Endothelial cell of hepatic sinusoid (primary cell): Measurements from ENCODE around the gene A2M.

Experiments used
- in situ Hi-C: cut with HindIII; loops from 2 replicates; pipeline ENCODE4 v1.10.0; 2017; ENCODE audit warnings: low sequenced_read_pairs

The A2M gene

DNA sequence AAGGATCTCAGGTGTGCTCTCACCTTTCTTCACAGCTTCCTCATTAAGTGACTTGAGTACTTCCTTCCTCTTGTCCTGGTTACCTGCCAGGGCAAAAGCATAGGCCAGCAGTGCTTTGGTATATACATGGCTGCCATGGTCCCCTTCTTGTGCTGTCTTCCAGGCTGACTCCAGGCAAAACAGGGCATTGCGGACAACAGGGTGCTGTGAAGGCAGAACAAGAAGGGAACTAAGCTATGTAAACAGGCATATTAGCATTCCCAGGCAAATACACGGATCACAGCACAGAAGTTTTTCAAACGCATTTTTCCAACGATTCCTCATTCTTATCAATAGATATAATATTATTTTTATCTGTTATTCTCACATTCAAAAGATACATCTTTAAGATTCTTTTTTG, 39.0 kb downstream of the A2M start:
- in situ Hi-C loops: no loop called here

DNA sequence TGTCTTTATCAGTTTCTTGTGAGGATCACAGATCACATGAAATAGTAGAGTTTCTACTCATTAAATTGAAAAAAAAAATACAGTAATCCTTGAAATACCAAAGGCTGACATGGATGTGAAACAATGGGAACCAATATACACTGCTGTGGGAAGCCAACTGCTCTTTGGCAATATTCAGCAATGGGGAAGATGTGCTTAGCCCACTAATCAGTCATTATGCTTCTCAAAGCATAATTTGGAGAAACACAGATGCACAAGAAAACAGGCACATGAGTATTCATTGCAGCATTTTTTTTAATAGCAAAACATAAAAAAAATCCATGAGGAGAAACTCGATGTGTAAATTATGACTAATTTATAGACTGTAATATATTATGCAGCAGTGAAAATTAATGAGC, 40.6 kb downstream of the A2M start:
- in situ Hi-C loops: no loop called here

DNA sequence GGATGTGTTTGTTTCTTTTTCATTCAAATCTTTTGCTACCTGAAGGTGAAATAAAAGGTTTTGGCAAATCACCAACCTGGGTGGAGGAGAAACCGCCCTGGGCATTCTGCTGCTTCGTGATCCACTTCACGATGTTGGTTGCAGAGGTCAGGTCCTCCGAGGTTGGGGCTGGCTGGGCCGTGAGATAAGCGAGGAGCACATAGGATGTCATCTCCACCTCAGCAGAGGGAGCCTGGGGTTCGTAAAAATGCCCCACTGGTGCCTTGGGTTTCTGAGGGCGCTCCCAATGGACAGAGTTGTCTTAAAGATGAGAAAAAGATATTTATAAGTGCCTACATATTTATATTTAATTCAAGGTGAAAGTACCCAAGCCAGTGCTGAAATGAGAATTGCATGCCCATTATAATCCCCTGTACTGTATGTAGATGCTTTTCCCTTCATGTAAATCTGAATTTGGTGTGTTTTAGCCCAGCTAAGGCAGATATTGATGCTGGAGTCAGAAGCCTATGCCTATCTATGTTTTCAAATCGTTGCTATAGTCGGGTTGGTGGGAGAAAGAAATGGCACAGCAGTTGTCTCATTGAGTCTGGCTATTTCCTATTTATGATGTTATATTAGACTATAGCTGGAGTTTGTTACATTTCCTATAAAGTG, 41.1 kb downstream of the A2M start:
- in situ Hi-C loops: no loop called here

DNA sequence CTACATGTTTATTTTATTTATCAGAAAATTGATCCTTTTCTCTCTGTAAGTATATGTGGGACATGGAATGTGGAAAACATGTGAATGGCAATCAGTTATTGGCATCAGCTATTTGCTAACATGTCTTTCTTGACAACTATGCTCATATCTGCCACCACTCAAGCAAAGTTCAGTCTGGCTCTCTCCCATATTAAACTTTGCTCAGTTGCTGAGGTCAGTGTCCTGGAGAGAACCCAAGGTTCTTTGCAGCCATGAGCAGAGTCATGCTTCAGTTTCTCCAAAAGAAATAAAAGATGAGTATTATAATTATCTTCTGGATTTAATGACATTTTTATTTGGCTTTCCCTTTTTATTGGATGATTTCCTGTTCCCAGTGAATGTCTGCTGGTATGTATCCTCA, 42.6 kb downstream of the A2M start:
- in situ Hi-C loops: no loop called here

DNA sequence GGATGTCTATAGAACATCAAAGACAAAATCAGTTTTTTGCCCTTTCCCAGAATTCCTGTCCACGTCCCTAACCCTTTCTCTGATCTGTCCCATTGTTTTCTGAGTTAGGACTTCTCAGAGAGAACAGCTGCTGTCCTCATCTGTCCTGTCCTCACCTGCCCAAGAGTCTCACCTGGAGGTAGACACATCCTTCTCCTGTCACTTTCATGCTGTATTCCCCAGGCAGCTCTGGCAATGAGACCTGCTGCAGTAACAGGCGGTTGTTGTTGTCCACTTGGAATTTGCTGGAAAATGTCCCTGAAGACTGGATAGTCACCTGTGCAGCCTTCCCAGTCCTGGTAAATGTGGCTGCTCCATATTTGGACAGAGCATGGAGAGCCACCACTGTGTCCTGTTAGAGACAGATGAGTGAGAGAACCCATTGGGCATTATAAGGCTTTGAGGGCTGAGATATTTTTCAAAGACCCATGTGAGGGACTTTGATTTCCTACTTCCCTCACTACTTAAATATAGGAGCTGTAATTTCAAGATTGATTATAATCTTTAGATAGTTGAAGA, 43.2 kb downstream of the A2M start:
- in situ Hi-C loops: no loop called here

DNA sequence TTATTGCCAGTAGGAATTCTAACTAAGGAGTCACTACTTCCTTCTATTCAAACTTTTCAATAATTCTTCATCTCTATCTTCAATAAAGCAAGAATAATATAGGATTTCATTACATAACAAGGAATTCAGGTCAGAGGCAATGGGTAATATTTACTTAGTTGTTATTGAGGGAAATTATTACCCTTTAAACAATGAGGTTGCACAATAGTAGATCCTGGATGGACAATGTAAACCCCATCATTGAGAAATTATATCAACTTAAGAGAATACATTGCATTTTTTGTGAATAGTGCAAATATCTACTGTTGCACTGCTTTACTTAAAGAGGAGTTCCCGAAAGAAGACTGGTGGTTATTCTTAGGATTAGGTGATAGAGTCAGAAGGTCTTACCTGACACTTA, 43.8 kb downstream of the A2M start:
- in situ Hi-C loops: no loop called here

DNA sequence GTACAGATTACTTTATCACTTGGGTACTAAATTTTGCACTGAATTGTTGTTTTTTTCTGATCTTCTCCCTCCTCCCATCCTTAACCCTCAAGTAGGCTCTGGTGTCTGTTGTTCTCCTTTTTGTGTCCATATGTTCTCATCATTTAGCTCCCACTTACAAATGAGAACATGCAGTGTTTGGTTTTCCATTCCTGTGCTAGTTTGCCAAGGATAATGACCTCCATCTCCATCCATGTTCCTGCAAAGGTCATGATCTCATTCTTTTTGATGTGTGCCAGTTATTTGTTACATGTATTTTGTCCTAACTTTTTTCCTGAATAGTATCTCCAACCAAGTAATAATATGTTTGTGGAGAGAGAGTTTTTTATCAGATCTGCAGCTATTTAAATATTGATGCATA, 44.2 kb downstream of the A2M start:
- in situ Hi-C loops: no loop called here

DNA sequence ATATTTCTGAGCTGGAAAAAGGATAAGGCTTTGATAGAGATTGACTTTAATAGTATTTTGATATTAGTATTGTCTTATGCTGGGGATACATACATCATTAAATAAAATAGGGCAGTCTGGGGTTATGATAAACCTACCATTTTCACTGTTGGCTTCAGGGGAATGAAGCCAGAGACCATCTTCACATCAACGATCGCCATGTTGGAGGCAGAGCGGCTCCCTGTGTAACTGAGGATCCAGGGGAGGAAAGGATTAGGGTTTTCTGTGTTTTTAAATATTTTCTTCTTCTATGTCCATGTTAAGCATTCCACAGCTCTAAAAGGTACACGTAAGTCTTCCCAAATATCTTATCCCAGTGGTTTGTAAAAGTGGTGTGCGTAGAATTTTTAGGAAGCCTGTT, 45.4 kb downstream of the A2M start:
- in situ Hi-C loops: no loop called here

DNA sequence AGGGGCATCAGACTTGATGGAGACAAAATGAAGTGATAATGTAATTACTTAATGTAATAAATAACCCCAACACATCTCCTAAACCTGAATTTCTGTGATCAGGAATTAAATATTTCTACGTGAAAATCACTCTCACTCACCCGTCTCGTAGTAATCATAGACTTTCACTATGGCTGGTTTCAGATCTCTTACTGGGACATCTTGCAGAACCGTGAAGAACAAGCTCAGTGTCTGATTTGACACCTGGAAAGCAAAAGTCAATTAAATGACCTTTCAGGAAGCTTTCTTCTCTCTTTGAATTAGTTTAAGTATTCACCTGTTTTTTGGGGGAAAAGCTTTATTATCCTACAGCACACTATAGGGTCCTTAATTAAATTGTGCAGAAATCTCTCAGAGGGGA, 47.1 kb downstream of the A2M start:
- in situ Hi-C loops: no loop called here

DNA sequence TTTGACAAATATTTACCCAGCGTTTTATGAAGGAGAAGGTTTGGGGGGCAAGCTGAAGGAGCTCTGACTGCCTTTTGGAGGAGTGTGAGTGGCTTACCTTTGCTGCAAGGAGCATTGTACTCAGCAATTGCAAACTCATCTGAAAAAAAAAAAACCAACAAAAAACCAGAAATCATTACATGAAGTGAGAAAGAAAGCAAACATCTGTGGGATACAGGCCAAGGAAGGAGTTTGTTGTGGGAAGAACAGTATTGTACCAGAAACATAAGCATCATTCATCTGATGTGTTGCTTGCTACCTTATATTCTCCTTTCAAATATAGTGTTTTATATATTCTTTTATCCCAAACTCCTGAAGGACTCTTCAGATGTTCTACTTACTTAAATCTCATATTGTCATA, 47.6 kb downstream of the A2M start:
- in situ Hi-C loops: no loop called here

DNA sequence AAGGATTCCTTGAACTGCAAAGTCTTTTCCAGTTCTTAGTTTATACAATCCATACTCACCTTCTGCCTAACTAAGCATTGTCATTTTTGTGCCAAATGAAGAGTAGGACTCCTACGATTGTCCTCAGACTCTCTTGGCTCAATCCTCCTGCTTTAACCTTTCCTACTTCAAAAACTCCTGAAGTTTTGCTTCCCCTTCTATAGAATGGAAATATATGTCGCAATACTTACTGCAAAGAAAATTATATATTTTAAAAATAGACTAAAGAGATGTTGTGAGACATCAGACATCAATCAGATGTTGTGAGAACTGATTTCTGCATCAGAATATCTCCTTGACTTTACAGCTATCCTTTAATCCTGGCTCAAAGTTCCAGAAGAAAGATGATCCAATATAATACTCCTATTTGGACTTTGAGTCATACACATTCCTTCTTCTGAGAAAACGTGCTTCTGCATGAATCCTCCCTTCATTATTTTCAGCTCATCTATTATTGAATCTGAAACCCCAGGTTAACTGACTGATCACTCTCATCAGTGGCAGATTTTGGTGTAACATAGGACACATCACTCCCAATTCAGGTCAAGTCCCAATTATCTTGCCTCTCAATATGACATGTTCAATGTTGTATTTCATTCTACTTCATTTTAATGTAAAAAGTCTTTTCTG, 48.8 kb downstream of the A2M start:
- in situ Hi-C loops: no loop called here

DNA sequence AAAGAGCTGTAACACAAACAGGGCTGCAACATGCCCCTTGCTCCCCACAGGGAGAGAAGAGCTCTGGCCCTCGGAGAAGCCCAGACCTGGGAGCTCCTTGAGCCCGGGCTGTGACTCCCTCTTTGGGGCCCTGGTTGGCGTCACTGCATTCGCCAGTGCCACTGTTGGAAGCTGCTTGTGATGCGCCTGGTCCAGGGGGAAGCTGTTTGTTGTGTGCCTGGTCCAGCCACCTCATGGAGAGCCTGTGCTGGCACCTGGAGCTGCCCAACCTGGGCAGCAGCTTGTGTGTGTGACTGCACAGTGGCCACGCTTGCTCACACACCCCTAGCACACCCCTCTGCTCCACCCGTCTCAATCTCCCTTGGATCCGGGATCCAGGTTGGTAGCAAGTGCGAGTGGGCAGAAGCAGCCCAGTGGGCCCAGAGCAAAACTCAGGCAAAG, 49.5 kb downstream of the A2M start:
- in situ Hi-C loops: no loop called here

DNA sequence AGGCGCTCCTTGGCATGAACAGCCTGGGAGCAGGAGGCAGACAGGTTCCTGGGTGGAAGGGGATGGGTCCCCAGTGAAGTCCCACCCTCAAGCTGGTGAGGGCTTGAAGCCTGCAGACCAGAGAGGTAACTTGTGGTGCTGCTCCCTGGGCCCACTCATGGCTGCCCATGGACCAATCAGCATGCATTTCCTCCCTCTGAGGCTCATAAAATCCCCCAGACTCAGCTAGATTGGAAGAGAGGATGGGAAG, 50.2 kb downstream of the A2M start:
- in situ Hi-C loops: no loop called here

DNA sequence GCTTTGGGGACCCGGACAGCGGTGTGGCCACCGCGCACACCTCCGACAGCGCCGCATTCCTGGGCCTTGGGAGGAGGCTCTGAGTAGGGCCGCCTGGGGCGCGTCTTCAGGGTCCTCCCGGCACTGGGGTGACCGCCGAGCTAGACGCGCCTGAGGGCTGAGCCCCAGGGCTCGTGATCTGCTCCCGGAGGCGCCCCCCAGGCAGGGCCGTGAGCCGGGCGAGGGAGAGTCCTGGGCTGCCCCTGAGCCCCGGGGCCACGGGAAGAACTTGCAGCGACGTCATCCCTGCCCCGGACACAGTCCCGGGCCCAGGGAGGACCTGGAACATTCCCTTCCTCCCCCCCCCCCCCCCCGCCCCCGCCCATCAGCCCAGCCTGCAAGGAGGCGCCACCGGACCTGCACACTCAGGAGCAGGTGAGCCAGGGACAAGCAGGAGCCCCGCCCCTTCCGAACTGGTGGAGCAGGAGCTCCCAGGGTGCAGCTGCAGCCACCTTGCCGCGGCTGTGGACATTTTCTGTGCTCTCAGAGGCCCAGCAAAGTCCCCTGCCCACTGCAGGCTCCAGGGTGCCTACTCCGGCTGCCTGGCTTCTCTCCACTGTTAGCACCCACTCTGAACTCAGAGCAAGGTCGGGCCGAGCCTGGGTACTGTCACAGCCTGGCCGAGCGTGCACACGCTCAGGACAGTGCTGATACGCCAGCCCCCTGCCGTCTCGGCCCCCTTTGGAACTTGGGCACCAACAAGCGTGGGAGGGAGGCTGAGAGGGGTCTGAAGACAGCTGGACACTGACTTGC, 50.7 kb downstream of the A2M start:
- in situ Hi-C loops: no loop called here

DNA sequence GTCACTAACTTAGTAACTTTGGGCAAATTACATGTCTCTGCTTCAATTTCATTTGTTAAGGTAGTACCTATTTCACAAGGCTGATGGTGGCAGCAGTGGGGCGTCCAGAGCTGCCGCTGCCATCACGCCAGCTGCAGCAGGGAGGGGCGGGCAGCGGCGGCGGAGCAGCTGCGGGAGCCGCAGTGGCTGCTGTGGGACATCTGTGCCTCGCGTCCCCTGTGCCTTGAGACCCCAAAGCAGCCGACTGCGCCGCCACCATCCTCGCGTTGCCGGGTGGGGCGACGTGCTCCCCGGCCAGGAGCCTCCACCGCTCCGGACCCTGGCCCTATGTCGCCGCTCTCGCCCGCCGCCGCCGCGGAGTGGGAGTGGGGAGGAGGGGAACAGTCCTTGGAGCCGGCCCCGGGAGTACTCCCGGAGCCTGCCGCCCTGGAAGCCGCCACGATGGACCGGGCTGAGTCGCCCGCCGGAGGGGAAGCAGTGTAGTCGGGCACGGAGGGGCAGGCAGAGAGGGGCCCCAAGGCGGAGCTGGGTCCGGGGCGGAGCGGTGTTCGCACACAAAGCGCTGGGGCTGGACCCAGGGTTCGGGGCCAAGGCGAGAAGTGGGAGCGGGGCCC, 51.4 kb downstream of the A2M start:
- in situ Hi-C loops: no loop called here

DNA sequence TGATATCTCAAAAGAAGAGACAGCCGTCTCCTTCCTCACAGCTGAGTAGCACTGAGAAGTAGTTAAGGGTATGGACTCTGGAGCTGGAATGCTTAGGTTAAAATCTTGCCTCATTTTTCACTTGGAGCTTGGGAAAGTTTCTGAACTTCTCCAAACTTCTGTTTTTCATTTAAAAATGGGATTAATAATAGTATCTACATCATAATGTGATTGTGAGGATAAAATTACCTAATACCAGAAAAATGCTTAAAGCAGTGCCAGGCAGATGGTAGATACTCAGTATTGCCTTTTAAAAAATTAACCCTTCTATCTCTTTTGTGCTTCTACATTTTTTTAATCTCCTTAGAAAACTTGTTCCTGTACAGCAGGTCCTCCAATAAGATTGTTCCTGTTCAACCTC, 63.1 kb downstream of the A2M start:
- in situ Hi-C loops: no loop called here

DNA sequence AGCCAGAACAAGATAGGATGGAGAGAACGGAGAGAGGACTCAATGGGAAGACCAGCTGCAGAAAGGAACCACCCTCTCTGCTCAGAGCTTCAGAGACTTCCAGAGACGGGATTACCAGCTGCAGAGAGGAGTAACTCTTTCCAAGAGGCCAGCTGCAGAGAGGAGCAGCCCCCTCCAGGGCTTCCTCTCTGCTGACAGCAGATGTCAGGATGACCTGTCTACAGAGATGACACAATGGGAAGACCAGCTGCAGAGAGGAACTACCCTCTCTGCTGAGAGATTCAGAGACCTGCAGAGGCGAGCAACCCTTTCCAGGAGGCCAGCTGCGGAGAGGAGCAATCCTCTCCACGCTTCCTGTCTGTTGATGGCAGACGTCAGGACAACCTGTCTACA, 64.6 kb downstream of the A2M start:
- in situ Hi-C loops: no loop called here

DNA sequence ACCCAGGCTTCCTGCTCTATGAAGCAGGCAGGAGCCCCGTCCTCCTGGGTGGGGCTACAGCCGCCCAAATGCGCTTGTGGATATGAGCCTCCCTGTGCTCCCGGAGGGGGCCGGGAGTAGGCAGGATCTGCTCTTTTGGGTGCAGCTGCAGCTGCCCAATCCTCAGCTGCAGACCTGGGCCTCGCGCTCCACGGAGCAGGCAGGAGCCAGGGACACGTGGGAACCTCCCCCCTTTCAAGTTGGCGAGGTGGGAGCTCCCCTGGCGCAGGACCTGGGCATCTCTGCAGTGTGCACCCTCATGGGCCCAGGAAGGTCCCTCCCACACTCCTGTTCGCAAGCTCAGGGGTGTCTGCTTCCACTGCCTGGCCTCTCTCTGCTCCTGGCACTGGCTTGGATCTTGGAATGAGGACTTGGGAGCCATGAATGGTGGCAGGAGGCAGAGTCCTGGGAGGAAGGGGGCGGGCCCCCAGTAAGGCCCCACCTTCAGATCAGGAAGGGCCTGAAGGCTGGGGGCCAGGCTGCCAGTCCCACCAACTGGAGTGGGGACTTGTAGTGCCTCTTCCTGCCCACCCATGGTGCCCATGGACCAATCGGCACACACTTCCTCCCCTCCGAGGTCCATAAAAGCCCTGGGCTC, 65.1 kb downstream of the A2M start:
- in situ Hi-C loops: no loop called here

DNA sequence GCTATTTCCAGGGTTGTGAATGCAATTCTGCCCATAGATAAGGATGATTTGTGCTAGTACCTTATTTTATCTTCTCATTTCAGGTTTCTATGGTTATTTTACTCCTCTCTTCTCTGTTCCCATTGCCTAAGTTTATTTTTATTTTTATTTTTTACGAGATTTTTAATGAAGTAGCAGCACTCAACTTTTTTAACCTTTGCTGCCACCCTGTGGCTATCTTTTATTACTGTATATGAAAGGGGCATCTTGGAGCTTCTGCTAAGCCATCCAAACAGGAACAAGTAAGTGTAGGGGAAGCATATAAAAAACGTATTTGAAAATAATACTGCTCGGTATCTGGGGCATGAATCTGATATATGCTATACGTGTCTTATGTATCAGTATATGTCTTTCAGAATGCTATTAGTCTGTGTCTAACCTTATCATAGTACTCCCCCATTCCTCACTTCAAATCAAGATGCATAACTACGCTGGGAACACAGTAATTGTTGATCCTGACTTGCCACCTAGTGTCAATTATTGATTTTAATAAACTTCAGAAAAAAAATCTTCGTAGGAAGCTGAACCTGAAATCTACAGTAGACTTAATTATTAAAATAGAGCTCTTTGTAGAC, 66.1 kb downstream of the A2M start:
- in situ Hi-C loops: no loop called here

DNA sequence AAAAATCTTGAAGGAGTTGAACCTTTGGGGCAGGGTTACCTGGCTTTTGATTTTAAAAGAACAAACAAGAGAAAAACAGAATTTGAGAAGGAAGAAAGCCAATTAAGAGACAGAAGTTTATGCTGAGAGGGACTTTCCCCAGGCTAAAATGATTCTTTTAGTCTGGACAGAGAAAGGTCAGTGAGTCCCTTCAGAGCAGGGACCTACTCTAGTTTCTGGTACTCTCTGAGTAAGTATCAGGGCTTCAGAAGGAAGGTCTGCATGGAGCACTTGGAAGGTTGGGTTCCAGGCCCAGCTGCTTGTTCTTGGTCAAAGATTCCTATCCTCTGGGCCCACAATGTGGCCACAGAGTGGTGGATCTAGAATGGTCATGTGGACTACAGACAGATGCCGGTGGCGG, 66.8 kb downstream of the A2M start:
- in situ Hi-C loops: no loop called here

DNA sequence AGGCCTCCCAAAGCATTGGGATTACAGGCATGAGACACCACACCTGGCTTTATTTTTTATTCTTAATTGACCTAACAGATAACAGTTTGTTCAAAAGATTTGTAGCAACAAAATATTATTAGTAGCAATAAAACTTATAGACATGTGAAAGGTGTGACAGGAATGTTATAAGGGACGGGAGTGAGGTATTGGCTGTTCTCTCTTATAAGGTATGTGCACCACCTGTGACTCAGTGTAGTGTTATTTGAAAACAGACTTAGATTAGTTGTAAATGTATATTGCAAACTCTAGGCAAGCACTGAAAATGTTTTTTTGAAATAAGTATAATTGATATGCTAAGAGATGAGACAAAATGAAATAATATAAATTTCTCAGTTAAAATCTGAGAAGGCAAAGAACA, 68.6 kb downstream of the A2M start:
- in situ Hi-C loops: no loop called here
